Superior temporal gyrus (tissue), 1 donor: ENCODE results near the gene COL23A1.
"Not testable (repeated sequence)": the region's sequence is repeated elsewhere in the genome, so short reads cannot be mapped to it uniquely, and the experiment has no call there.

ENCODE experiments used
- DNase-seq: peaks from one replicate; pipeline ENCODE4 v3.0.0-alpha.2; 2016; ENCODE audit errors: extremely low spot score

COL23A1 gene

DNA sequence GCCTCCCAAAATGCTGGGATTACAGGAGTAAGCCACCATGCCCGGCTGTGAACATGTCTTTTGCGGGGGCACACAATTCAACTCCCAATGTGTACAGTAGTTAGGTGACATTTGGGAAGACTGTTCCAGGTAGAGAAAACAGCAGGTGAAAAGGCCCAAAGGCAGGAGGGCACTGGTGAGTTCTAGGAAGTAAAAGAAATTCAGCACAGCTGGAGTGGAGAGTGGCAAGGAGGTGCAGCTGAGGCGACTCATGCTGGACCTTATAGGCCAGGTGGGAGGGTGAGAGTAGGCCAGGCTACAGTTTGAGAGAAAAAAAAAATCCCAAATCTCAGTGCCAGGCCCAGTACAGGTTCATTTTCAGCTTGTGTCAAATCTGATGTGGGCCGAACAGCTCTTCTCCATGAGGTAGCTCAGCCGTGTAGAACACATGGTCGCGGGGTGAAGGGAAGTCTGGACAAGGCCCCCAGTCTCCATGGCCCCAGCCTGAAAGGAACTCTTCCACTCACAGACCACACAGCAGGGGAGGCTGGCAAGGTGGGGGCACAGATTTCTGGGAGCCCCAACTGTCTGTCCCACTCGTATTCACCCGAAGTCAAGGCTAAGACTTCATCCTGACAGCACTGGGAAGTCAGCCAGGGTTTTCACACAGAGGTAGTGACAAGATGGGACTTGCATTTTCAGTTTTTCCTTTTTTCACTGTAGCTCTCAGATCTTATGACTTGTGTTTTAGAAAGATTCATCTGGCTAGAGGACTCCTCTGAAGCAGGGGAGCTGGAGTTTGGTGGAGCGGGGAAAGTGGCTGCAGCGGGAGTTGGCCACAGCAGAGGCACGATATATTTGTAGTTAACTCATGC is 390.4 kb downstream of the COL23A1 start:
- DNase-seq: no peak

DNA sequence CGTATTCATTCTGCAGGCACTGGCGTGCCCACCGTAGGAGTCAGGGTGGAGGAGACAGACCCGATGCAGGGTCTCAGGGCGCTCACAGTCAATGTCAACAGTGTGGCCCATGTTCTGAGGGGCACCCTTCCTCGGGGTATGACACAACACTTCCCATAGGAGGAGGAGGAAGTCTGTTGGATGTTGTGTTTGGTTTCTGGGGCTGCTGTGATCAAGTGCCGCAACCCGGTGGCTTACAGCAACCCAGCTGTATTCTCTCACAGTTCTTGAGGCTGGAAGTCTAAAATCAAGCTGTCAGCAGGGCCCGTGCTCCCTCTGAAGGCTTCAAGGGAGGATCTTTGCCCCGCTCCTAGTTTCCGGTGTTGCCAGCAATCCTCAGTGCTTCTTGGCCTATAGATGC is 391.5 kb downstream of the COL23A1 start:
- DNase-seq: no peak

DNA sequence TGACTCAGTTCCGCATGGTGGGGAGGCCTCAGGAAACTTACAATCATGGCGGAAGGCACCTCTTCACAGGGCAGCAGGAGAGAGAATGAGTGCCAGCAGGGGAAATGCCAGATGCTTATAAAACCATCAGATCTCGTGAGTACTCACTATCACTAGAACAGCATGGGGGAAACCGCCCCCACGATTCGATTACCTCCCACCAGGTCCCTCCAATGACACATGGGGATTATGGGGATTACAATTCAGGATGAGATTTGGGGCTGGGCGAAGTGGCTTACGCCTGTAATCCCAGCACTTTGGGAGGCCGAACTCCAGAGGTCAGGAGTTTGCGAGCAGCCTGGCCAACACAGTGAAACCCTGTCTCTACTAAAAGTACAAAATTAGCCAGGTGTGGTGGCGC is 392.0 kb downstream of the COL23A1 start:
- DNase-seq: not testable (repeated sequence)

DNA sequence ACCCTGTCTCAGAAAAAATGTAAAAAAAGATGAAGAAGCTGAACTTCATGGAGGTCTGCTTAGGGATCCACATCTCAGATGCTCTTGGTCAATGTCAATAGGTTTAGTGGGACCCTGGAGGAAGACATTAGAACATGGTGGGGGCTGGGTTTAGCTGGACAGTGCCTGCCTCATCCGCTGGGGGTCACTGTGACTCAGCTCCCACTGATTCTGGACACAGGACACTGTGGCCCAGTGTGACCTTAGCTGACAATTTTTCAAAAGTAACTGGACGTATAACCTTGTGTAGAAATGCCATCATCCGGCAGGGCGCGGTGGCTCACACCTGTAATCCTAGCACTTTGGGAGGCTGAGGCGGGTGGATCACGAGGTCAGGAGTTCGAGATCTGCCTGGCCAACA is 393.2 kb downstream of the COL23A1 start:
- DNase-seq: no peak

DNA sequence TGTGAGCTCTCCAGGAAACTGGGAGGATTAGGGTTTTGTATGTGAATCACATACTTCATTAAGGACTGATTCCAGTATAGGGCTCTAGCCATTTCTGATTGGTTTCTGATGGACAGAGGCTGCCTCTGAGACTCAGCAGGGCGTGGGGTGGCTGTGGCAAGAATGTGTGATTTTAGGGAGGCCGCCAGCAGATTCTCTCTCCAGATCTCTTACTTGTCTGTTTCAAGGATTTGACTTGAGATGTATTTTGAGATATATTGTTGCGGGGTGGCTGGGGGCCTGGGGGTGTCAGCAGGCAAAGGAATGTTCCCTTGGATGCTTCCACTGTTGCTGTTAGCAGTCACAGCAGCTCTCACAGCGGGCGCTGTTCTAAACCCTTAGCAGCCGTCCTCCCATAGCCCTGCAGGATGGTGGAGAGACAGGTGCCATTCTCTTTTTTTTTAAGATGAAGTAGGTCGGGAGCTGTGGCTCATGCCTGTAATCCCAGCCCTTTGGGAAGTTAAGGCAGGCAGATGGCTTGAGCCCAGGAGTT is 393.8 kb downstream of the COL23A1 start:
- DNase-seq: no peak

DNA sequence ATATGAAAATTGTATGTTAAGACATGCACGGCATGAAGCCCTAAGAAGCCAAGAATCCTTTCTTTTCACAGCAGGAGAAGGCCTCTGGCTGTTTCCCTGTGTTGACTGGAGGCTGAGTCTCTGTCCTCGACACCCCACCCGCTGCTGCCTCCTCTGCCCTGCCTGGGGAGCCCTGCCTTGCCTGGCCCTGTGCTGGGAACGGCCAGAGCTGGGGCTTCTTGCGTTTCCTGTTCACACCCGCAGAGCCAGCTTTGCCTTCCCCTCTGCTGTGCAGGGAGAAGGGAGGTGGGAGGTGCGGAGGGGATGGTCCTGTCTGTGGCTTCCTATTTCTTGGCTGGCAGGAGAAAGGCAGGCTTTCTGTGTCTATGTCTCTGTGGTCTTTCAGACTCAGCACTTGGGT is 396.2 kb downstream of the COL23A1 start:
- DNase-seq: no peak

DNA sequence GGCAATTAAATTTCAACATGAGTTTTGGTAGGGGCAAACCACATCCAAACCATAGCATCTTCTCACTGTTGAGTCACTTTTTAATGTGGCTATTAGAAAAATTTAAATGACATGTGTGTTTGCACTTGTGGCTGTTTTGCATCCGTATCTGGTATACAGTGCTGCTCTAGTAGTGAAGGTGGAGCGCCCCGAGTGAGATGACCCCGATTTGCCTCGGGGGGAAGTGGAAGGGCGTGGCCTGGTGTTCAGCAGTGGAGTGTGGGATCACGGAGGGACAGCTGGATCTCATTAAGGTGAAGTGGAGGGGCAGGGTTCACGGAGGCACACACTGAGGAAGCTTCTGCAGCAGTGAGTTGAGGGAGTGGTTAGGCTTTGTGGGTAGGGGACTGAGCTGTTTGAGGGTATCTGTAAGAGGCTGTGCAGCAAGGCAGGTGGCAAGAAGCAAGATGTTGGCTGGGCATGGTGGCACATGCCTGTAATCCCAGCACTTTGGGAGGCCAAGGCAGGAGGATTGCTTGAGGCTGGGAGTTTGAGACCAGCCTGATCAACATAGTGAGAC is 396.9 kb downstream of the COL23A1 start:
- DNase-seq: no peak

DNA sequence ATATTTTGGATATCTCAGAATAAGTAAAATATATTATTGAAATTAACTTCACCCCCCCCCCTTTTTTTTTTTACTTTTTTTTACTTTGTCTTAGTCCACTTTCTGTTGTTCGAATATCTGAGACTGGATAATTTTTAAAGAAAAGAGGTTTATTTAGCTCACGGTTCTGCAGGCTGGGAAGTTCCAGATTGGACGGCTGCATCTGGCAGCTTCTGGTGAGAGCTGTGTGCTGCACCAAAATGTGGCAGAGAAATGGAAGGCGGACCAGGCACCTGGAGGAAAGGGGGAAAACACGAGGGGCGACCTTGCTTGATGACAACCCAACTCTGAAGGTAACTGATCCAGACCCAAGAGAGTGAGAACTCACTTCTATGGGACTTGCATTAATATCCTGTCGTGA is 397.4 kb downstream of the COL23A1 start:
- no peak for DNase-seq

DNA sequence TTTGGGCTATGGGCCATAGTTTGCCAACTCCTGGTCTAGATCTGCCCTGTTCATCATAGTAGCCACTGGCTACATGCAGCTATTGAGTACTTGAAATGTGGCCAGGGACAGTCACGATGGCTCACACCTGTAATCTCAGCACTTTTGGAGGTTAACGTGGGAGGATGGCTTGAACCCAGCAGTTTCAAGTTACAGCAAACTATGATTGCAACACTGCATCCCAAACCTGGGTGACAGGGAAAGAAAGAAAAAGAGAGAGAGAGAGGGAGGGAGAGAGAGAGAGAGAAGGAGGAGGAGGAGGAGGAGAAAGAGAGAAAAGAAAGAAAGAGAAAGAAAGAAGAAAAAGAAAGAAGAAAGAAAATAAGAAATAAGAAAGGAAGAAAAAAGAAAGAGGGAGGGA is 397.9 kb downstream of the COL23A1 start:
- no peak for DNase-seq

DNA sequence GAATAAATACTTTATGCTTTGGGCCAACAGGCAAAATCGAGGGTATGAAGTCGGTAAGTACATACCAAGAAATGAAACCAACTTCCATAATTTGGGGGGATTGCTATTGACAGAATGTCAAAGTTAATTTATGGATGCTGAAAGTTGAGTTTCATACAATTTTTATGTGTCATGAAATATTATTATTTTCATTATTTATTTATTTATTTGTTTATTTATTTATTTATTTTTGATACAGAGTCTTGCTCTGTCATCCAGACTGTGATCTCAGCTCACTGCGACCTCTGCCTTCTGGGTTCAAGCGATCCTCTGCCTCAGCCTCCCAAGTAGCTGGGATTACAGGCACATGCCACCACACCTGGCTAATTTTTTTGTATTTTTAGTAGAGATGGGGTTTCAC is 398.5 kb downstream of the COL23A1 start:
- DNase-seq: no peak

DNA sequence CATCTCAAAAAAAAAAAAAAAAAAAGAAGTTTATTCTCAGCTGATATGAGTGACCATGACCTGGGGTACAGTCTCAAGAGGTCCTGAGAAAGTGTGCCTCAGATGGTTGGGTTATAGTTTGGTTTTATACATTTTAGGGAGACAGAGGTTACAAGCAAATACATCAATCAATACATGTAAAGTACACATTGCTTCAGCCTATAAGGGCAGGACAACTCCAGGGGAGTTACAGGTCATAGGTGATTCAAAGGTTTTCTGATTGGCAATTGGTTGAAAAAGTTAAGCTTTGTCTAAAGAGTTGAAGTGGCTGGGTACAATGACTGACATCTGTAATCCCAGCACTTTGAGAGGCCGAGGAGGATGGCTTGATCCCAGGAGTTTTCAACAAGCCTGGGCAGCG is 400.8 kb downstream of the COL23A1 start:
- no peak for DNase-seq
